Pericardium fibroblast (primary cell): ENCODE results near the gene MEI4. TPM values are rescaled to one million over a fixed set of nuclear protein-coding genes. Genes with fewer than 3 reads are reported as not detected.

Experiments used
- total RNA-seq: library from RNA; depleted of rRNA; stranded (reverse); fragments of >200 nt; gene quantifications from 2 replicates; pipeline ENCODE4 v1.2.3, GENCODE V29; 2015

MEI4 gene, protein sequence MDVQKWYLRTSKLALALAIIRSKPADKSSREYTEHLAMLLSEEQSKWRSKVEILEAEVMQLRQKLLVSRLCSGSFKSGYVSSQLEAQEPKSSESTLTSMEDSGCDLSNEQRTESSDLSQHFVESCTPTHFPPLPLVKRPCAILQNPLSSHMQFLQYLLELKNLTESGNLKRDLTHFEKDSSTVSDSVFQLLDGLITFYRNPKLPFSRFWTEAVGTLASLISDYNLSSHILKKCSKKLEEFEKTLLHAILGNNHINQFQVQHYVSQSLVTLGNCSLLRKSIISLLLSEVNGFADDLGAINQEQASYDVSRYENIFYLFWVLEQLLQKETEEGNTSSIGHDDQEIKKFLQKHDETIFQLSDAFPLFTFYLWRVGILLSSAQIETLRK
- not detected in 2 replicates for total RNA-seq

DNA sequence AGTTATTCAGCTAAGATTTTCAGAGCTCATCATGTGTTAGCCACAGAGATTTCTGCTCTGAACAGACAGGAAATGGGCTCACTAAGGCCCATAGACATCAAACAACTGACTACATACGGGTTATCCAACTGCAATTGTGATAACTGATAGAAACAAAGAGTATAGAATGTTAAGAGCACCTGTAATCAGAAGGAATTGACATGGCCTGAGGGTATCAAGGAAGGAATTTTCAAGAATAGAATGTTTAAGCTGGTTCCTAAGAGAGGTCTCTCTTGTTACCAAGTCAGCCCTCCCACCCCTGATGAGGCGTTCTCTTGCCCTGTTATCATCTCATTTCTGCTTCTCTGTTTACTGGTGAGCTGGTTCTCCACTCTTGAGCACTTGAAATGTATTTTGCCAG lies at the start of gene MEI4:
TSS of gene MEI4 (plus strand) at position 301 of the 400 bp plus-strand sequence. CDS start 37,633 bp downstream, outside the sequence.

Other genes with a start within 250 kb of the MEI4 start
- 0.12 TPM in 1 of 2 replicates, not detected in the other for gene HTR1B, start 189.5 kb upstream of the MEI4 start, total RNA-seq